NOMO-1 treated with DMSO at 0.1 percent for 48 hours (cell line): ENCODE results near the gene IGF2R.
A peak's percentile ranks its signal among the peaks of the same experiment; 100 is the strongest.

Source experiments
- DNase-seq: peaks from one replicate; lab custom pipeline; 2025; ENCODE audit not compliant: unreplicated experiment; lab: John Stamatoyannopoulos, UW

Gene IGF2R

DNA sequence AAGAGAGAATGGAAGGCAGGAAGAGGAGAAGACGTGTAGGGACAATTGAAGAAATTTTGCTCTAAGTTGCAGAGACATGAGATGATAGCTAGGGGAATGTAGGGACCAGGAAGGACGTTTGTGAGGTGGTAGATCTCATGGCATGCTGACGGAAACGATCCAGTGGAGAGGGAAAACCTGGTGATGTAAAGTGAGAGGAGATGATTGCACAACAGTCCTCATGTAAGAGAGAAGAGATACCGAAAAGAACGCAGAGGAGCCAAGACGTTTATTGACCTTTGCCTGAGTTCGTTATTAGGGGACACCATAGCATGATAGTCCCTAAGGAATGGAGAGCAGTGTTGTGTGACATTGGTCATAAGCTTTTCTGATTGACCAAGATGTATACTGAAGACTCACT, 55.3 kb downstream of the IGF2R start:
- DNase-seq: no peak

DNA sequence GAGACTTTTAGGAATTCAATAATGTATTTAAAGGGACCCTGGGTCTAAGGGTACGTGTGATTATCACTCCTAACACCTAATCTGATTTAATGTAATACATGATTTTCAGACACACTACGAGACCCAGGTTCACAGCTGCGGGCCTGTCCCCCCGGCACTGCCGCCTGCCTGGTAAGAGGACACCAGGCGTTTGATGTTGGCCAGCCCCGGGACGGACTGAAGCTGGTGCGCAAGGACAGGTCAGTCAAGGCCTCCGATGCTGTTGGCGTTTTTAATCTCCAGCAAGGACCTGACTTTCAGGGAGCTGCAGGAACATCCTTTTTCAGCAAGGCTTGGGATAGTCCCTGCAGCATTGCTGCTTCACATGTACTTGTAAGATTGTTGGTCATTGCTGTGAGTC, 58.2 kb downstream of the IGF2R start:
- no peak for DNase-seq

DNA sequence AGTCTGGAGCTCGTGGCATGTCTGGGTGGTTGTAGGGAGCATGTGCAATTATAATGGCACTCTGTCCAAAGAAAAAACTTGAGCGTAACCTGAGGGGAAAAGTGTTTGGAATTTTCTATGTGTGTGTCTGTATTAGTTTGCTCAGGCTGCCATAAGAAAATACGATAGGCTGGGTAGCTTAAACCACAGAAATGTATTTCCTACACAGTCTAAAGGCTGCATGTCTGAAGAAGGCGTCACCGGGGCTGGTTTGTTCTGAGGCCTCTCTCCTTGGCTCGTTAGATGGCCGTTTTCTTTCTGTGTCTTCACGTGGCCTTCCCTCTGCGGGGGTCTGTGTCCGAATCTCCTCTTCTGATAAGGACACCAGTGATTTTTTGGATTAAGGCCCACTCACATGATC, 59.0 kb downstream of the IGF2R start:
- no peak for DNase-seq

DNA sequence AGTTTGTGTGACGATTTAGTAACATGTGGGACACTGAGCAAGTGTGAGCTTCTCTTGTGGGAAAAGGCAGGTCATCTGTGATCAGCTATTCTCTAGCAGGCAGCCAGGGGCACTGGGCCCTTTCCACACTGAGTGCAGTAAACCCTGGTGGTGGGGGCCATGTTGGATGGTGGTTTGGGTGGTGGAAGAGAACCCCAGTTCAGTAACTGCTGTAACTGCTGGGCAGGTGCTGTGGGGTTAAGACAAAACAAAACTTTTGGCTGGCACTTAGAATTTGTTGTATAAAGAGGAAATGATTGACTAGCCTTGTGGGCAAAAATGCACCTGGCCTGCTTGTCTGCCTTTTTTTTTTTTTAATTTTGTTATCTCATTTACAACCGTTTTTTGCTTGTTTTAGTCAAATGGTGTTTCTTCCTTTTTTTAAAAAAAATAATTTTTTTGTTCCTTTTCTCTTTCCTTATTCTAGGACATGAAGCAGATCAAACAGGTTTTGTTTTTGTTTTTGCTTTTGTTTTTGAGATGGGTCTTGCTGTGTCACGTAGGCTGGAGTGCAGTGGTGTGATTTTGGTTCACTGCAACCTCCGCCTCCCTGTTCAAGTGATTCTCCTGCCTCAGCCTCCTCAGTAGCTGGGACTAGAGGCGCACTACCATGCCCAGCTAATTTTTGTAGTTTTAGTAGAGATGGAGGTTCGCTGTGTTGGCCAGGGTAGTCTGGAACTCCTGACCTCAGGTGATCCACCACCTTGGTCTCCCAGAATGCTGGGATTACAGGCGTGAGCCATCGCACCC, 59.8 kb downstream of the IGF2R start:
- DNase-seq: no peak

DNA sequence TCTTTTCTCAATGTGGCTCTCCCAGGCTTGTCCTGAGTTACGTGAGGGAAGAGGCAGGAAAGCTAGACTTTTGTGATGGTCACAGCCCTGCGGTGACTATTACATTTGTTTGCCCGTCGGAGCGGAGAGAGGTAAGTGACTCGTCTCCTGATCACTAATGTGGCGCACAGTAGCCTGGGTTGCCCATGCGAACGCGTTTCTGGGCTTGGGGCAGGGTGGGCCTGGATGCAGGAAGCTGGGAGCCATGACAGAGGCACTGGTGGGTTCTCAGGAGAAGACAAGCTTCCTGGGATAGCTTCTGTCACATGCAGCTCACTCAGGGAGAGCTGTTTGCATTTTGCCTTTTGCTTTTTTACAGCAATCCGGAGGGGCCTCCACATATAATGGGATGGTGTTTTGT, 60.6 kb downstream of the IGF2R start:
- DNase-seq: no peak

DNA sequence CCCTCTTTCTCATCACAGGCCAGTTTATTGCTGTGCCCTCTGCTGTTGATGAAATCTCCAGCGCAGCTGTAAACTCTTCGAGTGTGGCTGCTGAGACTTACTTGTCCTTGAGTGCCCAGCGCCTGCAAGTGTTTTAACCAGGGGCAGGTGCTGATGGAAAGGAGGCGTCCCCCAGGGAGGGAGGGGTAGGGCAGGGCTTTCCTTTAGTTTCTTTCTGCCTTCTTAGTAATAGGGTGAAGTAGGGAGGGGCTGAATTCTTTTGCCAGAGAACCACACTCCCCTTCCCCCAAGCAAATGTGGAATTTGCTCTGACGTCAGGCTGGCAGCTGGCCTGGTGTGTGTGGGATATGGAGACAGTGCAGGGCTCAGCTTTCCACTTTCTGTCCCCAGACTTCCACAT, 61.2 kb downstream of the IGF2R start:
- no peak for DNase-seq

DNA sequence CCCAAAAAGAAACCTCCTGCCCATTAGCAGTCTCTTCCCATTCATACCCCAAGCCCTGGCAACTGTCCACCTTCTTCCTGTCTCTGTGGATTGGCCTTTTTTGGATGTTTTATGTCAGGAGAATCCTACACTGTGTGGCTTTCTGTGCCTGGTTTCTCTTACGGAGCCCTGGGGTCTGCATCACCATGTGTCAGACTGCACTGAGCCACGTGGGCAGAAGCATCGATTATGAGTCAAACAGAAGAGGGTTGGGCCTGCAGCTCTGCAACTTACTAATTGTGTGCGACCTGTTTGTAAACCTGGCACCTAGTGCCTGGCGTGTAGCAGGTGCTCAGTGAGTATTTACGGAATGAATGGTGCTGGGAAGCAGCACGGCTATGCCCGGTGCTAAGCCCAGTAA, 62.6 kb downstream of the IGF2R start:
- DNase-seq: no peak

DNA sequence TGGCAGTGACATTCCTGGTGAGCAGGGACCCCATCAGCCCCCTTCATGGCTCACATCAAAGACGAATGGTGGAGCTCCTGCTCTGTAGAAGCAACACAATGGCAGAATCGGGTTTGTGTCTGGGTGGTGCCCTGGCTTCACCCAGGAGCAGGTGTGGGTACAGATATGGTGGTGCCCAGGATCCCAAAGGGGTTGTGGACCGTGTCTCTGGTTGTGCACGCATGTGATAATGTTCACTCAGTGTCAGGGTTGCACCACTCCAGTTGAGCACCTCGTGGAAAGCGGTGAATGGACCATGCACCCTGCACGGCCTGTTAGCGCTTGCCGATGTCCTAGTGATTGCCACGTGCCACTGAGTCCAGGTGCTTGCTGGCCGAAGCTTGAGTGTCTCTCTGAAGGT, 63.0 kb downstream of the IGF2R start:
- DNase-seq: no peak

DNA sequence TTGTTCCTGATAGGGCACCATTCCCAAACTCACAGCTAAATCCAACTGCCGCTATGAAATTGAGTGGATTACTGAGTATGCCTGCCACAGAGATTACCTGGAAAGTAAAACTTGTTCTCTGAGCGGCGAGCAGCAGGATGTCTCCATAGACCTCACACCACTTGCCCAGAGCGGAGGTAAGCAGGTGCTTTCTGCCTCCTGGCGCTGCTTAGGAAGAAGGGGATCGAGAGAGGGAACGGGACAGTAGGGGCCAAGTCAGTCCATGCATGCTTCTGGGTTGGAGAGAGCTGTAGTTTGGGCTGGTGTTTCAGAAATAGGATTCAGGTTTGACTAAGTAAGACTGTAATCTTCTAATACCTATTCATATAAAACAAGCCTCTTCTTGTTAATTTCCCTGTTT, 63.7 kb downstream of the IGF2R start:
- no peak for DNase-seq

DNA sequence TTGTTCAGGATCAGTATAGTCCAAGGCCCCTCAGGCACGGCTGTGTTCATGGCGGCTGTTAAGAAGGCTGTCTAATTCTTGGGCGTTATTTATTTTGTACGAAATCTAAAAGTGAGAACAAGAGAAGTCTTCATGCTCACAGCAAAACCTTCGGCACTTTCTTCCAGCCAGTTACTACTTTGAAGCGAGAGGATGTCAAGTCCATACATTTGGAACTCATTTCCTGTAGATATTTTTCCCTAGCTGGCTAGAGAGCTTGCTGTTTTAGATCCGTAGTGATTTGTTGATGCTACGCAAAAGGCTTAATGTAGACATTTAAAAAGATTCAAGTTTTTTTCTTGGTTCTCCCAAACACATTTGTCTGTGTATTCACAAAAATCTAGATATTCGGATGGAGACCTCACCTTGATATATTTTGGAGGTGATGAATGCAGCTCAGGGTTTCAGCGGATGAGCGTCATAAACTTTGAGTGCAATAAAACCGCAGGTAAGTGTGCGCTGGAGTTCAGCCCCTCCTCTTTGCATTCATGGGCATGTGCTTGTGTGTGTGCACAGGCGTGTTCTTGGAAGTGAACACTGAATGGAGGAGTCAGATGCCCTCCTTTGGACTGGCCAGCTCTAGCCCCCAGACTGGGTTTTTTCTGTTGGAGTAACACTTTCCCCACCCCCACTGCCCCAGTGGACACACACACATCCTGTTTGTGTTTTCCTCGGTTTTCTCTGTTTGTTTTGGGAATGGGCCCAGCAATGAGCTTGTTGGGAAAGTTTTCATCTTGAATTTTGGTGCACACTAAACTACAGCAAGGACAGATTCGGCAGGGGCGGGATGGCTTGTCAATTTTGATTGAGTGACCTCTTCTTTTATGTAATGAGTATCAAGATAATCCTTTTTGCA, 65.4 kb downstream of the IGF2R start:
- no peak for DNase-seq

DNA sequence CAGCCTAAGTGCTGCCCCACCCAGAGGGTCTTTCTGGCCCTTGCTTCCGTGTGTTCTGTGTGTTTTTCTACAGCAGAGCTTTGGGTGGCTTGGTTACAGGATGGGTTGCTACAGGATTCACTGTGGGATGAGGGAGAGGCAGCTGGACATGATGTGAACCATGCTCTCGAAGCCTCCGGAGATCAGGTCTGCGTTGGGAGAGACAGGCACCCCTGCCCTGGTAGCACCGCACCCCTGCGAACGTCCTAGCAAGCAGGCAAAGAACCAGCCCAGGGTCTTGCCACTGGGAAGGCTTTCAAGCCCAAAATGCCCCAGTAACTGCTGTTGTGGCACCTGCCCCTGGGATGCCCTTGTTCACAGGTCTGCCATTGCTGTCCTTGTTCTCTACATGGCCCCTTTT, 66.4 kb downstream of the IGF2R start:
- DNase-seq: no peak

DNA sequence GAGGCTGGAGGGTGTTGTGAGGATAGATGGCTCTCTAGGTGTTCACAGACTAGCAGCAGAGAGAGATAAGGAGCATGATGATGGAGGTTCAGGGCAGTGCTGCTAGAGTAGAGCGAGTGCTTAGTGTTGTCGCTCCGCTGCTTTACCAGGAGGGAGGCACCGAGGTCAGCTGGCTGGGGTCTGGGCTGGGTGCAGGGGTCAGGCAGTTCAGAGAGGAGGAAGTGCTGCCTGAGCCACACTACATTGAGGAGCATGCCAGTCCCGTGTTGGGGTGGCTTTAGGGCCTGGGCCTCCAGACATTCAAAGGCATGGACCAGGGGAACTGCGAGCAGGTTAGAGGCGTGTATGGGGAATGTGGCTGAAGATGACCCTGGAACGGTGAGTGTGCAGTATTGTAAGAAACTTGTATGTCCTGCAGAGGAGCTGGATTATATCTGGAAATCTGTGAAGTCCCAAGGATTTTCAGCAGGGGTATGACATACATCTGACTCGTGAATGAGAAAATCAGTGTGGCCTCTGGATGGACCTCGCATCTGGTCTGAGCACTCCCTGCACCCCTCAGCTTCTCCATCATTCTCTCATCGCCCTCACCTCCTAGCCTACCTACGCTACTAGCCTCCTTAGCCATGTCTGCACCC, 66.9 kb downstream of the IGF2R start:
- DNase-seq: no peak

DNA sequence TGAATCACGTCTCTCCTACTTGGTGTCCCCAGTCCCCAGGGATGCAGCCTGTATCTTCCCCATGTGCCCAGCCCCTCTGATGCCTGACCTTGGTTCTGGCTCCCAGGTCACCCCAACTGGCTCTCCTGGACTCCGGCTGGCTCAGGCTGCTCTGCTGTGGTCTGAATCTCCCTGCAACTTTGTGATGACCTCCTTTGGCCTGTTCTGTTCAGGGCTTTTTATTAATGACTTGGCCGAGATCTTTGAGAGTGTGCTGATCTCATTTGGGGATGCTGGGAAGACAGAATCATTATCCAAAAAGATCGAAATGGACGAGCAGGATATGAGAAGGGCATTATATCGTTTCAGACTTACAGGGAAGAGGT, 67.4 kb downstream of the IGF2R start:
- no peak for DNase-seq

DNA sequence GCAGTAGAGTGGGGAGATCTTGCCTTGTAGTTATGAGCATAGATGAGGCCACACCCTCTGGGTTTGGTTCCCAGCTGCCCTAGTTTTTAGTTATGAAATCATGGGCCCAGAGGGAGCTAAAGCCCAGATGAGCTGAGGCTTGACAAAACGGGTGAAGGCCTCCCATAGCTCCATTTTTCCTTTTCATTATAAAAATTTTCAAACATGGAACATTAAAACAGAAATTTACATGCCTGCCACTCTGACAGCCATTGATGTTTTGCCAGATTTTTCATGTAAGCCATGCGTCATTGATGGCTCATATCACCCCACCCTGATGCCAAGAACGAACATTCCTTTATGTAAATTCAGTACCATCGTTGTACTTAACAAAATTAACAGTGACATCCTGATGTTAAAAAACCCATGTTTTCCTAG, 67.9 kb downstream of the IGF2R start:
- no peak for DNase-seq

DNA sequence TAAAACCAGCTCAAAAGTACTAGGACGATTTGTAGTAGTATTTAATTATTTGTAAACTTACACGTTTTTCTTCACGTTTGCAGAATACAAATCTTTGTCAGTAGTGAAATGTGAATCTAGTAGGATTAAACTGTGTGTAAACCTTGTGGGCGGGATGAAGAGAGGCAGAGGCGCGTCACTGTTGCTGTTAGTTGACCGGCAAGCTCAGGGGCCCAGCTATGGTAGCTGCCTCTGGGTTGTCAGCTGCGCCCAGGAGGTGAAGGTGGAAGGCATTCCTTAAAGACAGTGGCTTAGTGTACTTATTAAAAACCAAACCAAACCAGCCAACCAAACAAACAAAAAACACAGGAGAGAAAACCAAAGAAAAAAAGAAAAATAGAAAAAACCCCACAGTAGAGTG, 69.6 kb downstream of the IGF2R start:
- DNase-seq: no peak

DNA sequence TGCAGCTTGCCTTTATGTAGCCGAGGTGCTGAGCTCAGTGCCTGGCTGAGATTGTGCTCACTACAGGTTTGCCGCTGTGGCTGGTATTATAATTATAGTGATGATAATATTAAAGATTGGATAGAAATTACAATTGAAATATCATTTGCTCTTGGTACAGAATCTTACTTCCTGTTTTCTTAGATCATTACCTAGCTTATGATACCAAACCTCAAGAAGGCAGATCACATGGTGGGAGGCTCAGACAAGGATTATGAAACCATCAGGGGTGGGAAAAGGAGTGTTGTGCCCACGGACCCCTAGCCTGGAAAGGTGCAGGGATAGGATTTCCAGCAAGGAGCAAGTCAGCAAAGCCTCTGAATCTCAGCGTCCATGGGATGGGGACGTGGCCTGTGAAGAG, 70.6 kb downstream of the IGF2R start:
- DNase-seq: peak; percentile 7

DNA sequence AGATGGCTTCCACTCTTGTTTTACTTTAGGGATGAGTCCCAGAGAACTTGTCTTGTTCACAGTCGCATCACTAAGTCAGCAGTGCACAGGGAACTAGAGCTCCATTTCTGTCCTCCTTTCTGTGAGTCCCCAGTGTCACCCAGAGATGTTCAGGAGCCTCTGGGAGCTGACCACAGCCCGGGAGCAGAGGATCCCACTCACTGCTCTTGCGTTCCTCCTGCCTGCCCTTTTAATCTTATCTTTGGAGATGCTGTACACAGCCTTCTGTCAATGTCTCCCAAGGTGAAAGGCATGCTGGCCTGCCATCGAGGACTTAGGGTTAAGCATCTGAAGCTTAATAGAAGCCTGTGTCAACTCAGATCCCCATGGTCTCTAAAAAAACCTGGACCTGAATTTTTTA, 71.2 kb downstream of the IGF2R start:
- no peak for DNase-seq

DNA sequence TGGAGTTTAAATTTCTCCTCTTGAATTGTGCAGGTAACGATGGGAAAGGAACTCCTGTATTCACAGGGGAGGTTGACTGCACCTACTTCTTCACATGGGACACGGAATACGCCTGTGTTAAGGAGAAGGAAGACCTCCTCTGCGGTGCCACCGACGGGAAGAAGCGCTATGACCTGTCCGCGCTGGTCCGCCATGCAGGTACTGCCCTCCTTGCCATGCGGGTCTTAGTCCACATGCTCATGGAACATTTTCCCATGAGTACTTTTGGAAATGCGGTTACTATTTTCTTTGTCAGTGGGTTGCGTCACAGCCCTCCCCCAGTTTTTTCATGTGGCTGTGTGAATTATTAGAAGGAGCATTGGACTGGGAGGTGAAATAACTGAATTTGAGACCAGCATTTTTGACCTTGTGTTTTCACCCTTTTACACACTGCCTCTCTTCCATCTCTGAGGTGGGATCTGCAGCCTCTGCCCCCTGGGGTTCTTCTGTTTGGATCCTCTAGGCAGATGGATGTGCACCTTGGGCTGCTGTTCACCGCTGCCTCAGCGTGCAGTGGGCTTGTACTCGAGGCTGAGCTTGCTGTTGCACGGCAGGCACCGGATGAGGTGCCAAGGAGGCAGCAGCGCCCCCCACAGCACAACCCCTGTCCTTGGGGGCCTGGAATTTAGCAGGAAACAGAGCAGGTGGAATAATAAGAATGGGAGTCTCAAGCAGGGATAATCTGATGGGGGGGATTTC, 71.8 kb downstream of the IGF2R start:
- no peak for DNase-seq

DNA sequence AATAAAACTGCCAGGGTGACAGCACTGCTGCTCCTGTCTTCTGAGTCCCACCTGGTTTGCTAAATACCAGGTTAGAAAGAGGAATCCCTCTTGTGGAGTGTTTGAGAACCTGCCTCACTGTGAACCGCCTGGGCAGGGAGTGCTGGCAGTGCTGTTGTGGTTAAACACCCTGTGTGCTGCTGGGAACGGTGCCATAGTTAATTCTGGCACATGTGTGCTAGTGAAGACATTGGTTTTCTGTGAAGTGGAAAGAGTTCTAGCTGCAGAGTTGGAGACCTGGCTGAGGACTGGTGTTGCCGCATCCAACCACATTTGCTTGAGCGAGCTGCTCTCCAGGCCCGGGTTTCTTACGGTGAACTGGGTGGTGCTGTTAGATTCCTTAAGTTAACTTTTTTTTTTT, 72.7 kb downstream of the IGF2R start:
- DNase-seq: no peak

DNA sequence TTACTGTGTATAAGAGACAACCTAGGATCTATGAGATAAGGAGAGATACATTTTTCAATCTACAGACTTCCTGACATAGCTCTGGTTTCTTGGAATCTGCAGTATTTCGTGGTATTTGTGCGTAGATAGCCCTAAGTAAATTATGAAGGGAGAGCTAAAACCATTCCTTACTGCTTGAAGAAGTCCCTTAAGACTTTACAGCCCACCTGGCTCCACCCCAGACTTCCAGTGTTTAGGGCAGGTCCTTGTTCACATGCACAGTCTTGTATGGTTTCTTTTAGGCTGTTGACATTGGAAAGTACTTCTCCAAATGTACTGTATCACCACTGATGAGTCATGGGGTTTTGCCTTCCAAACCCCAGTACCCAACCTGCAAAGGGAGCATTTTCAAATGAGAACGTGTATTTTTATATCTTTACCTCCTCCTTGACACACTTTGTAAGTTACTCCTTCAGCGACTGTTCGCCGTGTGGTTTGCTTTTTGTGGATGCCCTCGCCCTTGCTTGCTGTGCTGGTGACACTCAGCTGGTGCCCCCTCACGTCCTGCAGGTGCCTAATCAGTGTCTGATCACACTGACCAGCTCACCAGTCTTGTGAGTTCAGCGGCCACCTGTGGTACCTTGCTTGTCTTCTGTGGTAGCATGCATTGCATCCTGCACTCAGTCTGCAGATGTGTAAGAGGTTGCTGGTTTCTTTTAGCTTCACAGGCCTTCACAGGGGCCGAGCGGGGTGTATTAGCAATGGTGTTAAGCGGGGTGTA, 73.3 kb downstream of the IGF2R start:
- DNase-seq: no peak
